GM12878 (cell line): ENCODE results near the gene FAHD2B. TPM values are rescaled to one million over a fixed set of nuclear protein-coding genes. Genes with fewer than 3 reads are reported as not detected.

Experiments used
- CTCF ChIP-seq, 3 experiments: IDR thresholded peaks in 2 of 3; conservative IDR thresholded peaks in 1 of 3; 2 replicates each; pipeline ENCODE4 v1.5.1; 2011; ENCODE audit warnings: low read depth in 3 of 3, low read length in 3 of 3, mild to moderate bottlenecking in 3 of 3, control low read depth in 2 of 3, moderate library complexity in 2 of 3, inconsistent platforms in 1 of 3, mixed read lengths in 1 of 3; ENCODE audit not compliant: control insufficient read depth in 2 of 3, insufficient read depth in 1 of 3; ENCODE audit errors: extremely low read depth in 1 of 3
- HDAC6 ChIP-seq: fragments of 200-600 bp; sonication (generic); IDR thresholded peaks from one replicate; pipeline ENCODE4 v1.8.0; 2017; ENCODE audit warnings: antibody characterized with exemption; ENCODE audit not compliant: unreplicated experiment
- IKZF1 ChIP-seq: fragments of 450-650 bp; conservative IDR thresholded peaks from 2 replicates; pipeline ENCODE4 v1.6.1; 2017; ENCODE audit warnings: antibody characterized with exemption, mild to moderate bottlenecking
- RELA ChIP-seq: fragments of 450-650 bp; IDR thresholded peaks from 2 replicates; pipeline ENCODE4 v1.8.0; 2014; ENCODE audit warnings: borderline replicate concordance; ENCODE audit not compliant: partially characterized antibody
- SMARCA5 ChIP-seq: fragments of 450-650 bp; IDR thresholded peaks from 2 replicates; pipeline ENCODE4 v1.6.1; 2017; ENCODE audit warnings: mild to moderate bottlenecking
- SRF ChIP-seq, 2 experiments: IDR thresholded peaks; 2 replicates each; pipeline ENCODE4 v1.6.1; 2011; ENCODE audit warnings: low read depth in 2 of 2, low read length in 2 of 2, mild to moderate bottlenecking in 1 of 2, moderate library complexity in 1 of 2
- polyA plus RNA-seq, 11 experiments: library from polyadenylated mRNA; depleted of rRNA in 4 of 11; unstranded in 6 of 11; stranded (reverse) in 5 of 11; fragments of >200 nt; fragmentation: Nextera tagmentation in 4 of 11; fragmentation: Illumina TruSeq in 1 of 11; extraction: Ambion mirVana in 4 of 11; extraction: Trizol in 1 of 11; gene quantifications; 1 replicate in 1 of 11; 2 replicates in 10 of 11; pipeline versions ENCODE4 v1.2.1 to v1.2.3, GENCODE V29; 2011 to 2016; ENCODE audit warnings: inconsistent platforms in 2 of 11, missing spikeins in 2 of 11, low read depth in 1 of 11
- total RNA-seq, 4 experiments: library from RNA; depleted of rRNA in 3 of 4; stranded (reverse); fragments of >200 nt in 3 of 4; fragmentation: Illumina TruSeq in 1 of 4; extraction: Trizol in 1 of 4; gene quantifications; 2 replicates each; pipeline versions ENCODE4 v1.2.1 to v1.2.3, GENCODE V29; 2013 to 2021
- TF ChIP-seq, protein P1 (sequence below): fragments of 450-650 bp; IDR thresholded peaks from 2 replicates; pipeline ENCODE4 v1.6.1; 2017; ENCODE audit warnings: mild to moderate bottlenecking, moderate library complexity

FAHD2B gene
- total and polyA plus RNA-seq, 10 of the 15 experiments (the other 5 are each of a cell fraction or from before 2014, with no cell fraction given) = 3.0 to 21.2 (median 16.9) TPM

DNA sequence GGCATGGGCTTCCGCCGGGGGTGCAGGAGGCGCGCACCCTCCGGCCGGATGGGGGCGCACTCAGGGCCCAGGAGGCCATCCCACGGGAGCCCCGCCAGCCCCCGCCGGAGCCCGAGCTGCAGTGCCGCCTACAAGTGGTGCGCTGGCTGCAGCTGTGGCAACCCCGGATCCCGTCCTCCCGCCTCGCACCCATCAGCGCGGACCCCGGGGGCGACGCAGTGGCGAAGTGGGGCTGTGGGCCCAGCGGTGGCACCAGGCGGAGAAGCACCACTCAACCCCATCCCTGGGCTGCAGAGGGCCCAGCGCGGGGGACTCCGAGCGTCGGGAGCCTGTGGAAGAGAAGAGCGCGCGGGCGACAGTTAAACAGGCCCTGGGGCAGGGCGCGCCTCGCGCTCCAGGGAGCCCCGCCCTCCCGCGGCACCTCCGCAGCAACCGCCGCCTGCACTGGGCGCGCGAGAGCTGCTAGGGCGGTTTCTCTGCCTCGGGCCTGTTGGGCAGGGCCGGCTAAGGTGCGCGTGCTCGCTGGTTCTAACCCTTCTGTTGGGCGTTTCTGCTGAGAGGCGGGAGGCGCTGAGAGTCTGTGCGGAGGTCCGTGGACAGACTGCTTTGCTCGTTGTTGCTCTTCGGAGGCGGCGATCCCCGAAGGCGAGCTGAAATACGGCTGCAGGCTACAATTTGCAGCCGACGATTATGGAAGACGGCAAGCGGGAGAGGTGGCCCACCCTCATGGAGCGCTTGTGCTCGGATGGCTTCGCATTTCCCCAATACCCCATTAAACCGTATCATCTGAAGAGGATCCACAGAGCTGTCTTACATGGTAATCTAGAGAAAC, 18.6 kb upstream of the FAHD2B start, which contains the start of gene ANKRD36 (continued):
- TF ChIP-seq, protein P1, sequence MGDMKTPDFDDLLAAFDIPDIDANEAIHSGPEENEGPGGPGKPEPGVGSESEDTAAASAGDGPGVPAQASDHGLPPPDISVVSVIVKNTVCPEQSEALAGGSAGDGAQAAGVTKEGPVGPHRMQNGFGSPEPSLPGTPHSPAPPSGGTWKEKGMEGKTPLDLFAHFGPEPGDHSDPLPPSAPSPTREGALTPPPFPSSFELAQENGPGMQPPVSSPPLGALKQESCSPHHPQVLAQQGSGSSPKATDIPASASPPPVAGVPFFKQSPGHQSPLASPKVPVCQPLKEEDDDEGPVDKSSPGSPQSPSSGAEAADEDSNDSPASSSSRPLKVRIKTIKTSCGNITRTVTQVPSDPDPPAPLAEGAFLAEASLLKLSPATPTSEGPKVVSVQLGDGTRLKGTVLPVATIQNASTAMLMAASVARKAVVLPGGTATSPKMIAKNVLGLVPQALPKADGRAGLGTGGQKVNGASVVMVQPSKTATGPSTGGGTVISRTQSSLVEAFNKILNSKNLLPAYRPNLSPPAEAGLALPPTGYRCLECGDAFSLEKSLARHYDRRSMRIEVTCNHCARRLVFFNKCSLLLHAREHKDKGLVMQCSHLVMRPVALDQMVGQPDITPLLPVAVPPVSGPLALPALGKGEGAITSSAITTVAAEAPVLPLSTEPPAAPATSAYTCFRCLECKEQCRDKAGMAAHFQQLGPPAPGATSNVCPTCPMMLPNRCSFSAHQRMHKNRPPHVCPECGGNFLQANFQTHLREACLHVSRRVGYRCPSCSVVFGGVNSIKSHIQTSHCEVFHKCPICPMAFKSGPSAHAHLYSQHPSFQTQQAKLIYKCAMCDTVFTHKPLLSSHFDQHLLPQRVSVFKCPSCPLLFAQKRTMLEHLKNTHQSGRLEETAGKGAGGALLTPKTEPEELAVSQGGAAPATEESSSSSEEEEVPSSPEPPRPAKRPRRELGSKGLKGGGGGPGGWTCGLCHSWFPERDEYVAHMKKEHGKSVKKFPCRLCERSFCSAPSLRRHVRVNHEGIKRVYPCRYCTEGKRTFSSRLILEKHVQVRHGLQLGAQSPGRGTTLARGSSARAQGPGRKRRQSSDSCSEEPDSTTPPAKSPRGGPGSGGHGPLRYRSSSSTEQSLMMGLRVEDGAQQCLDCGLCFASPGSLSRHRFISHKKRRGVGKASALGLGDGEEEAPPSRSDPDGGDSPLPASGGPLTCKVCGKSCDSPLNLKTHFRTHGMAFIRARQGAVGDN = peak; percentile 47
- TF ChIP-seq HDAC6 (peak; percentile 36), IKZF1 (peak; percentile 77), CTCF (IDR thresholded peaks at IDR 0.05 in 2 of 3, conservative IDR thresholded peaks at IDR 0.05 in 1 of 3; ENCODE audit: control insufficient read depth in 2 of 3, extremely low read depth in 1 of 3, insufficient read depth in 1 of 3, low read depth in 3 of 3, low read length in 3 of 3) (peak; percentile 21 to 60 (median 46); a peak in 5 of 6 replicates), SMARCA5 (peak; percentile 96), SRF (IDR thresholded peaks at IDR 0.05; ENCODE audit: low read depth in 2 of 2, low read length in 2 of 2) (peak; percentile 11 to 28; a peak in 1 of 4 replicates), RELA (peak; percentile 7)
